Astrocyte of the cerebellum (primary cell): Measurements from ENCODE around the gene COL4A2.

Source experiments
- DNase-seq: peaks from one replicate; pipeline ENCODE4 v3.0.0-alpha.2; 2011; ENCODE audit warnings: low read depth
- H3K4me3 ChIP-seq: 2 replicates; pipeline ENCODE4 v1.5.1; 2011; ENCODE audit warnings: mild to moderate bottlenecking, low read depth, low read length, moderate library complexity
- CTCF ChIP-seq: IDR thresholded peaks from 2 replicates; pipeline ENCODE4 v1.5.1; 2012; ENCODE audit warnings: low read length, low read depth, moderate library complexity, mild to moderate bottlenecking; ENCODE audit errors: missing control alignments
- in situ Hi-C: cut with HindIII; loops from 2 replicates; pipeline ENCODE4 v1.10.0; 2017; ENCODE audit warnings: low sequenced_read_pairs

The COL4A2 gene

GRCh38 chr13:110408286-110408685 lies 101.2 kb downstream of the COL4A2 start:
- no peak for DNase-seq
- no peak for TF ChIP-seq CTCF
- in situ Hi-C loops, result no loop called here
- H3K4me3 ChIP-seq, result no peak overlapping the region

DNA sequence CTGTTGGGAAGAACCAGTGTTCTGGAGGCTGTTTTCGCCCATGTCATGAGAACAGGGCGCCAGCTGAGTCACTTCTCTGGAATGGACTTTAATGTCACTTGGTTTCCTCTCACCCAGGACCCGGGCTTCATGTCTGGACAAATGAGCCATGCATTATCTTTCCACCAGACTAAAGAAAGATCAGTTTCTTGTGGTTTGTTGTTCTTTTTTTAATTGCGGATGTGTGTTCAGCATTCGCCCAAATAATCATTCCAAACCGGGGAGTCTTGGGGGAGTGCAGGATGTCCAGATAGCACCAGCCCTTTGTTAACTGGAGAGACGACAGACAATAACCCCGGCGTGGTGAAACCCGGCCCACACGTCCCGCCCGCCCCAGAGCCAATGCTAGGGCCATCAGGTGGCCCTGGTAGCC lies 102.5 kb downstream of the COL4A2 start:
- in situ Hi-C loops, result no loop called here
- peak; percentile 62 for DNase-seq
- no peak overlapping the region for H3K4me3 ChIP-seq
- no peak for TF ChIP-seq CTCF

GRCh38 chr13:110410000-110410399 lies 102.9 kb downstream of the COL4A2 start:
- TF ChIP-seq CTCF, result no peak
- no peak for DNase-seq
- in situ Hi-C loops, result no loop called here
- H3K4me3 ChIP-seq, result no peak overlapping the region

GRCh38 chr13:110410936-110411687 lies 104.0 kb downstream of the COL4A2 start:
- in situ Hi-C loops, result no loop called here
- TF ChIP-seq CTCF, result no peak
- H3K4me3 ChIP-seq, result no peak overlapping the region

GRCh38 chr13:110411688-110412059 lies 104.6 kb downstream of the COL4A2 start:
- no peak for DNase-seq
- in situ Hi-C loops, result no loop called here
- H3K4me3 ChIP-seq, result no peak overlapping the region
- no peak for TF ChIP-seq CTCF

More at GRCh38 chr13:110410936-110411687, 104.0 kb downstream of the COL4A2 start:
- peak; percentile 62 for DNase-seq

DNA sequence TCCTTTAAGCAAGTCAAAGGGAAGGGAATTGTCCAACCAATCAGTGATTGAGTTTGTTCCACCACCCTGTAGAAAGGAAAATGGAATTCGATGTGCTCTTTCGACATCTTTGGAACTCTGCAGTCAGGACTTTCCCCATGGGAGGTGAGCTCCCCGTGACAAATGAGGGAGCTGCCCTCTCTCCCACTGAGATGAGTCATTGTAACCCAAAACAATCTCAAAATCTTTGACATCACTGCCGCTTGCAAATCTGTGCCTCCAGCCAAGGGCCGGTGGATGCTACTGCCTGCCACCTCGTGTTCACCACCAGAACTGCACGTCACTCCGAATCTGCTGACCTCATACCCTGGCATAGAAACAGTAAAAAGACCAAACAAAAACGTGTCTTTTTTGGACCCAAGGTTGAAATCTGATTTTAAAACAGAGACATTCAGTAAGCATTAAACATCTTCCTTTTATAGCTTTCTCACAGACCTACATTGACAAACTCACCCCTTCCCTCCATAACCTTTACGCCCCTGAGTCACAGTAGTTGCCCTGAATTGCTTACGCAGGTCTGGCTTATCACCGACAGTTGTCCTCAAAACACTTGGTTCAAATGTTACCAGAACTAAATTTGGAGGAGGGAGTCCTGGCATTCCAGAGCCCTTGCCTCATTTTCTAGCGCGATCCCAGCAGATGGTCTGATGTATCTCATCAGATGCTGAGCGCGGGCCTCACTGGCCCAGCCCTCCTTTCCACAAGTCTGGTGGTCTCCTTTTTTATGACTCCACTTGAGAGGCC lies 105.2 kb downstream of the COL4A2 start:
- in situ Hi-C loops, result no loop called here
- peak; percentile 99 for DNase-seq
- H3K4me3 ChIP-seq, result no peak overlapping the region
- TF ChIP-seq CTCF, result peak; percentile 93
